GM21528 (cell line): ENCODE measurements around the gene KLHL29.
A peak's percentile ranks its signal among the peaks of the same experiment; 100 is the strongest.
"Not testable (repeated sequence)": the region's sequence is repeated elsewhere in the genome, so short reads cannot be mapped to it uniquely, and the experiment has no call there.

Experiments used
- ATAC-seq: cut with Tn5 transposase; IDR thresholded peaks from one replicate; pipeline ENCODE4 v1.9.1; 2021; ENCODE audit warnings: mild to moderate bottlenecking, moderate library complexity; ENCODE audit not compliant: unreplicated experiment, low FRiP score

The KLHL29 gene

GRCh38 chr2:23391237-23391736 lies 6.3 kb downstream of the KLHL29 start:
- ATAC-seq: not testable (repeated sequence)

- ATAC-seq: no peak
Measured at GRCh38 chr2:23393722-23394121, 8.7 kb downstream of the KLHL29 start.

- ATAC-seq: no peak
Measured at GRCh38 chr2:23394700-23395099, 9.7 kb downstream of the KLHL29 start.

- ATAC-seq: no peak
Measured at GRCh38 chr2:23397478-23397877, 12.5 kb downstream of the KLHL29 start.

DNA sequence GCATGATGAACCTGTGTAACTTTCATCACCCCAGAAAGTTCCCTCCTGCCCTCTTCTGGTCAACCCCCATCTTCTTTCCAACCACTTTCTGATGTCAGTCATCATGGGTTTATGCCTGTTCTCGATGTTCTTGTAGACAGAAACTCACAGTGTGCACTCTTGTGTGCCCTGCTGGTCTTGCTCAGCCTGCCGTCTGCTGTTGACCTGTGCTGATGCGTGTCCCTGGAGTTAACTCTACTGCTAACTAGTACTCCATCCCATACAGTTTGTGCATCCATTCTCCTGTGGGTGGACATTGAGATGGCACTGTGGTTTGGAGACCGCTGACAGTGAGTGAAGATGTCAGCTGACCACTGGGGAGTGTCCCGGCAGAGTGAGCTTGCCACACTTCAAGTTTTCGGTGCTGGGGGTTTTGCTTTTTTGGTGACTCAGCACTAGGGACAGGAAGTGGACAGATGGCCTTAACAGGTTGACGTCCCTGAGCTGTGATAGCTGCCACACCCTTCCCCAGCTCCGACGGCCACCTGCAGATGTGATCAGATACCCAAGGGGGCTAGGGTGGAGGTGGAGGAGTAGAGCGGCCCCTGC lies 14.8 kb downstream of the KLHL29 start:
- ATAC-seq: no peak

- no peak for ATAC-seq
Measured at GRCh38 chr2:23400703-23401102, 15.7 kb downstream of the KLHL29 start.

GRCh38 chr2:23401427-23402204 lies 16.6 kb downstream of the KLHL29 start:
- ATAC-seq: no peak

DNA sequence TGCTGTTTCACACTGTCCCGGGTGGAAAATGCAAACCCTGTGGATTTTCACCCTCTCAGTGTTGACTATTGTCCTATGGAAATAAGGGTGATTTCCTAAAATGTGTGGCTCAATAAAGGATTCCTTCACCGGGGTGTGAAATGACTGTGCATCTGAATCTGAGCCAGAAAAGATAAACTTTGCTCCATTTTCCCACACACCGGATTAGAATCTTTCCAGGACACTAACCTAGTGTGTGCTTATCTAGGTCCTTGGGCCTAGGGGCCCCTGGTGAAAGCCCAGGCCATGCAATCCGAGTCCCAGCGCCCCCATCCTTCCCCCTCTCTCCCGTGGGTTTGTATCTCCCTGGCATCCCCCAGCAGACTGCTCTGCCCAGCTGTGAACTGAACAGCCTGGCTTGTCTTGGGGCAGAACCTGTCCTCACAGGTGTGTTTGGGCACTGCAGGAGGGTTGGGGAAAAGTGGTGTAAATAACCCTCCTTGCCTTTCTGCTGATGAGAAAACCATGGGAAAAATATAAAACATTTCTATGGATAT lies 17.3 kb downstream of the KLHL29 start:
- ATAC-seq: no peak

- ATAC-seq: peak; percentile 73
Measured at GRCh38 chr2:23404426-23404825, 19.4 kb downstream of the KLHL29 start.

GRCh38 chr2:23409248-23409647 lies 24.3 kb downstream of the KLHL29 start:
- no peak for ATAC-seq

DNA sequence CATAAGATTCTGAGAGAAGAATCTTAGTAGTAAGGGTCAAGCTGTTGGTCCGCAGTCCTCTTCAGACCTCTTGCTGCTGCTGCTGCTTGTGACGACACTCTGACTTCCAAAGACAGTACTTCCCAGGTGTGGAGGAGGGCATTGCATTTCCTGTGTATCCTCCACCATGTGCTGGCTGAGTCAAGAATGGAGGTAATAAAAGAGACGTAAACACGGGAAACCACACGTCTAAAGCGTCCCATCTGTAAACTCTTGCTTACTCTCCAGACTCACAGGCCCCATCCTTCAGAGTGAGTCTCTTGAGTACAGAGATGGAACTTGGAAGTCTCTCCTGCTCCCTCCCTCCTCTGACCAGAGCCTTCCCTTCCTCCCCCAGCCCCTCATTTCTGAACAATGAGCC lies 25.6 kb downstream of the KLHL29 start:
- no peak for ATAC-seq

GRCh38 chr2:23411752-23412431 lies 26.9 kb downstream of the KLHL29 start:
- no peak for ATAC-seq

DNA sequence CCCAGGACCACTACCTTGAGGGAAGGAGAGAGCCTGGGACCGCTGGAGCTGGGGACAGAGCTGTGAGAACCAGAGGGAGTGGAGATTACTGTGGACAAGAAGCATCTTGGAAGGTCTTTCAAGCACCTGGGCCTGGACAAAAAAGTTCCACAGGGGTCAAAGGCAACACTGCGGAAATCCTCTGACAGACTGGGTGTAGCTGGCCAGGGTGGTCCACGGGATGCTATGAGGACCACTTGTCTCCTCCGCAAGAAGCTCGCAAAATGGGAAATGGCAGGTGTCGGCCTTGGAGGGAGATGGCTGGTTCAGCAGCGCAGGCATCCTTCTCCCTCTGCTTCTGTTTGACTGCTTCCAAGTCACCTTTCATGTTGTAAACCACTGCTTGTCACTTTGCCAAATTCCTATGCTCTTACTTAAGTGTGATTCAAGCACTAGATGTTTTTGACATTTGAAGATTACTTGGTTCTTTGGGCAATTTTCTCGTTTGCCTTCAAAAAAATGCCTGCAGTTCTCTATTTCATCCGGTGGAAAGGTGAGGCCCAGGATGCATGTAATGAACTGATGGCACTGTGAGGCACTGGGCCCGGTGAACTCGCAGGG lies 27.7 kb downstream of the KLHL29 start:
- no peak for ATAC-seq

DNA sequence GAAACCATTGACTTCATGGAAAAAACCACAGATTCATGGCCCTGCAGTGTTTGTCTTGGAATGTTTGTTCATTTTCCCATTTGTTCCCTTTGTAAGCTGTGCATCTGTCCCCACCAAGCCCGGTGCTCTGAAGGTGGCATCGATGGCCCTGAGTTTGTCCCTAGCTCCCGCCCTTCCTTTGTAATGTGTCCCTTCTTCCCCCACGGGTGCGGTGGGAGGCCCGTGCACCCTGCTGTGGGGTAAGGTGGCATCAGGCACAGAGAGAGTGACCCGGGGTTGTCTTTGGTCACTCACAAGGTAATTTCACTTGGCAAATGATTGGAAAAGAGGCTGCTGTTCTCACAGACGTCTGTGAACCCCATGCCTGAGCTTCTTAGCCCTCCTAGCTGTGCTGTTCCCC lies 28.7 kb downstream of the KLHL29 start:
- no peak for ATAC-seq

DNA sequence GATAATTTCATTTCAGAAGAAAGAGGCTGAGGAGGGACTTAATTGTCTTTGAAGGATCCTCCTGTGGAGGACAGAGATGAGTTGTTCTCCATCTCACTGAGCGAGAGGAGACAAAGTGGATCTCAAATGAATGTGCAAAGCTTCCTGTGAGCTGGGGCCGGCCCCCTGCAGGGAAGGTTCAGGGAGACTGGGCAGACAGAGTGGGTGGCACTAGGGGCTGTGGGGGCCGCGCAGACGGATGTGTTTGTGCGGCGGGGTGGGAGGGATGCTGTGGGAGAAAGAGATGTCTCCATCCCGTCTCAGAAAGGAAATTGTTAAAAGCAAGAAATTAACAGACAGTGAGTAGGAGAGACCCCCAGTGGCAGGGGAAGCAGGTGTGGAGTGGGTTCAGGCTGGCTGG lies 29.1 kb downstream of the KLHL29 start:
- no peak for ATAC-seq

- ATAC-seq: no peak
Measured at GRCh38 chr2:23414871-23415270, 29.9 kb downstream of the KLHL29 start.

DNA sequence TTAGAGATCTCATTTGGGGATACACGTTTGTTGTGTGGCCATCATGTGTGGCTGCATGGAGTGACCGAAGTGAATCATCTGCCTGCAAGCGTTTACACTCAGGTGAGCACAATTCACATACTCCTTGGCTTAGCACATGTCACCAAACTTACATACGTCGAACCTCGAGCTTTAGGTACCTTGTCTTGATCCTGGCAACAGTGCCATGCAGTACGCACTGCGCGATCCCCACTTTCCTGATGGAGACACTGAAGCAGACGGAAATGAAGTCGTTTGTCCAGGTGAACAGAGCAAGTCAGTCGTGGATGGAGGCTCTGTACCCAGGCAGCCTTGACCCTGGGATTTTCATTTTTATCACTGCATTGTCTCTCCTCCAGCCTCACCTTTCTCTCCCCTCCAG lies 32.3 kb downstream of the KLHL29 start:
- ATAC-seq: no peak

- no peak for ATAC-seq
Measured at GRCh38 chr2:23418056-23418455, 33.1 kb downstream of the KLHL29 start.

DNA sequence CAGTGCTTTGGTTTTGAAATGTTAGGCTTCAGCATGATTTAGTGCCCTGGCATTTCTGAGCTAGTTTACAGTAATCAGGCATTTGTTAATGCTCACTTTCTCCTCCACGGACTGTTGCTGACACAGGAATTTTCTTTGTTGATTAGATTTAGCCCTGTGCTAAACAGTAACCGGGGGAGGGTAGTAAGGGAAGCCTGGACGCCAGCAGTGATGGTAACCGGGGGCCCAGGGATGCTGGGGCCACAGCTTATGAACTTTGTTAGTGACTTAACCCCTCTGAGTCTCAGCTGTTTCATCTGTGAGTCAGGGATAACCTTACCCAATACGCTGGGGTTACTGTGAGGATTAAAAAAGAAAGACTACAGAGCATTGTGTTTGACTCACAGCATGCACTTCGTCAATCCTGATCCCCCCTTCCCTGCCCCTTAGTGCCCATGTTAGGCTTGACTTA lies 33.5 kb downstream of the KLHL29 start:
- no peak for ATAC-seq

GRCh38 chr2:23419171-23420090 lies 34.5 kb downstream of the KLHL29 start:
- no peak for ATAC-seq
